GM19025 (cell line): Measurements from ENCODE around the gene ARL6IP4.
"Not testable (repeated sequence)": the region's sequence is repeated elsewhere in the genome, so short reads cannot be mapped to it uniquely, and the experiment has no call there.

Source experiments
- ATAC-seq: cut with Tn5 transposase; IDR thresholded peaks from one replicate; pipeline ENCODE4 v1.9.1; 2021; ENCODE audit warnings: mild to moderate bottlenecking, low read depth, moderate library complexity; ENCODE audit not compliant: unreplicated experiment

ARL6IP4 gene

DNA sequence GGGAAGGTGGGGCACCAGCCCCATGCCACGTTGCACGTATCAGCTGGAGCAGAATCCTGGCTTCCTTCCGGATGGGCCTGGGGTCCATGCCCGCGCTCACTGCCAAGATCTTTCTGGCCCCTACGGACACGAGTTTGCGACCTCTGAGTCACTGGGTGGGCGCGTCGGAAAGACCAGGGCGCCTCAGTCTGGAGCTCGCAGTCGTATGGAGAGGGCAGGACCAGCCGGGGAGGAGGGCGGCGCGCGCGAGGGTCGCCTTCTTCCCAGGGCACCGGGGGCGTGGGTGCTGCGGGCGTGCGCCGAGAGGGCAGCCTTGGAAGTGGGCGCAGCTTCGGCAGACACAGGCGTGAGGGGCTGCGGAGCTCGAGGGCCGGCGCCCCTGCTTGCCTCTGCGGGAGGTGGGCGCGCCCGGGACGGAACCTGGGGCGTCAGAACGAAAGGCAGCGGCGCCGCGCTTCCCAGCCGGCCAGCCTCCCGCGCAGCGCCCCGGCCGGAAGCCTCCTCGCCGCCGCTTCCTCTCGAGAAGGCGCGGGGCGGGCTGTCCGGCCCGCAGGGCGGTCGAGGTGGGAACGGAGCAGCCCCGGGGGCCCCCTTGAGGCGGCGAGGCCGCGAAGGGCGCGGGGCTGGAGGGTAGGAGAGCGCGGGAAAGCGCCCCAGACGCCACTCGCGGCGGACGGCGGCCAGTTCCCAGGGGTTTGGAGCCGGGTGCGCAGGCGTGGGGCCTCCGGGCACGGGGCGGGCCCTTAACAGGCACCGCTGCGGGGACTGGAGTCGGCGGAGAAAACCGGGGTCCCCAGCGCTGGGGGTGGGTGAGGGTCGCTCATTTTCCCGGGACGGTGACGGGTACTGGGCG lies at the start of gene ARL6IP4:
ARL6IP4 (plus strand) TSS at position 499 of the 853 bp plus-strand sequence. CDS start 459 bp downstream, outside the sequence.
- ATAC-seq = peak; percentile 68

DNA sequence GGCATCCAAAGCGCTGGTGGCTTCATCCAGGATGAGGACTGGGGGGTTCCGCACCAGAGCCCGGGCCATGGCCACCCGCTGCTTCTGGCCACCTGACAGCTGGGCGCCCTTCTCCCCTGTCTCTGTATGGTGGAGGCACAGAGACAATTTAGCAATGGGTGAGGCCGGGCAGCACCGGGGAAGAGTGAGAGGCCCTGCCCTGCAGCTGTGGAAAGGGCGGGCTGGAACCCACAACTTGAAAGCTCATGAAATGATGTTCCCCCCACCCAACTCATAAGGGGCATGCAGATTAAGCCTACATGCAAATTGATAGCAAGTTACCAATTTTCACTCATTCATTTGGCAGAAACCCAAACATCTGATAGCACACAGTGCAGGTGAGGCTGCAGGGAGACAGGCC lies 48.3 kb upstream of the ARL6IP4 start:
- ATAC-seq = no peak

DNA sequence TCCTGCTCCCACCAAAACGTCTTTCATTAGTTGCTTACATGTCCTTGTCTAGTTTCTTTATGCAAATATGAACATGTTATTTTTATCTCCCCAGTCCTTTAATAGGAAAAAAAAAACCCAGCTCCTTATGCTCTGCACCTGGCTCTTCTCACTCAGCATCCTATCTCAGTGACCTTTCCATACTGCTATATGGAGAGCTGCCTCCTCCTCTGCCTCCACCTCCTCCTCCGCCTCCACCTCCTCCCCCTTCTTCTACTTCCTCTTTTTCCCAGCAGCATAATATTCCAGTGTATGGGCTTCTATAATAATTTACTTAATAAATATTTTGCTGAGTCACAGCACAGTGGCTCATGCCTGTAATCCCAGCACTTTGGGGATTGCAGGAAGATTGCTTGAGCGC lies 45.8 kb upstream of the ARL6IP4 start:
- no peak for ATAC-seq

DNA sequence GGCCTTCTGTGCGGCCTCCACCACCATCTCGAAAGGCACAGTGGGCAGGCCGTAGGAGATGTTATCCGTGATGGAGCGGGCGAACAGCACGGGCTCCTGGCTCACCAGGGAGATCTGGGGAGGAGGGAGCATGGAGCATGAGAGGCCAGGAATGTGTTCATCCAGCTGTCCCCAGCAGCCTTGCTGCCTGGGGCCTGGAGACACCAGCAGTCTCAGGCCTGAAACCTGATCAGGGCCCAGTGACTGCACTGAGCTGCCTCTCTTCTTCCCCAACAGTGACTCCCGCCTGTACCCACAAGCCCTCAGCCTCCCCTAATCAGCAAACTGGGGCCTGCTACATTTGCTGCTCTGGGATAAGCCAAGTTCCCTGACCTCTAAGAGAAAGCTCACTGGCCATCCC lies 45.2 kb upstream of the ARL6IP4 start:
- no peak for ATAC-seq

DNA sequence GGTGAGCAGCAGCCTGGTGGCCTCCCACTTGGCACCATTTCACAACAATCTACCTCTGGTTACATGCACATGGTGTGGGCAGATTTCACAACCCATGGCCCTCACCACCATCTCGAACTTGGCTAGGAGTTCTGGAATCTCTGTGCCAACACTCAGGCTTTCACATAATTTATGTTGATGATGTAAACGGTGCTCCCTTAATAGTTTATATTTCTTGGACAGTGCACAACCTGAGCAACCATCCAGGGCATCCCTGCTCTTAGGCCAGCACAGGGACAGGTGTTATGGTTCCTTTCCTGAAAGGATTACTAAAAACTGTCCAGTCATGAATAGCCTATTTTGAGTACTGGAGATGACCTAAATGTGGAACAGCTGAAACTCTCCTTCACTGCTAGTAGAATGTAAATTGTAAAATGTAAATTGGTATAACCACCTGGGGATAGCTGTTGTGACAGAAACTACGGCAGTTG lies 42.8 kb upstream of the ARL6IP4 start:
- no peak for ATAC-seq

DNA sequence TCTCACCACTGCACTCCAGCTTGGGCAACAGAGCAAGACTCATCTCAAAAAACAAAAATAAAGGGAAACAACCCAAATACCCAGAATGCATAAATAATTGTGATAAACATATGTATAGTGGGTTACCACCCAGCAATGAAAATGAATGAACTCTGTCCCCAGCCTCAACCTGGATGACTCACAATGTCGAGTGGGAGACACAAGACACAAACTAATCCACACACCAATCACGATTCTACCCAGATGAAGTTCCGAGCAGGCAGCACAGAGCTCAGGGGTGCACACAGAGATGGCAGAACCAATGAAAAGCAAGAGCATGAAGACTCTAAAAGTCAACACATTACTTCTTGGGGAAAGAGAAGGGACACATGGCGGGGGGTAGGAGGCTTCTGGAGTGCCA lies 41.4 kb upstream of the ARL6IP4 start:
- no peak for ATAC-seq

DNA sequence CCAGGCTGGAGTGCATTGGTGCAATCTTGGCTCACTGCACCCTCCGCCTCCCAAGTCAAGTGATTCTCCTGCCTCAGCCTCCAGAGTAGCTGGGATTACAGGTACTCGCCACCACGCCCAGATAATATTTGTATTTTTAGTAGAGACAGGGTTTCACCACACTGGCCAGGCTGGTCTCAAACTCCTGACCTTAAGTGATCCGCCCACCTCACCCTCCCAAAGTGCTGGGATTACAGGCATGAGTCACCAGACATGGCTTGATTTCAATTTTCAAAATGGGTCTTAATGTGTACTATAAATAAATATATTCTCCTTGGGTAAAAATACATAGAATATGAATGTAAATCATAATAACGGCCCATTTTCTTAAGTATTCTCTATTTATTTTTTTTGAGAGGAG lies 39.1 kb upstream of the ARL6IP4 start:
- ATAC-seq = not testable (repeated sequence)

DNA sequence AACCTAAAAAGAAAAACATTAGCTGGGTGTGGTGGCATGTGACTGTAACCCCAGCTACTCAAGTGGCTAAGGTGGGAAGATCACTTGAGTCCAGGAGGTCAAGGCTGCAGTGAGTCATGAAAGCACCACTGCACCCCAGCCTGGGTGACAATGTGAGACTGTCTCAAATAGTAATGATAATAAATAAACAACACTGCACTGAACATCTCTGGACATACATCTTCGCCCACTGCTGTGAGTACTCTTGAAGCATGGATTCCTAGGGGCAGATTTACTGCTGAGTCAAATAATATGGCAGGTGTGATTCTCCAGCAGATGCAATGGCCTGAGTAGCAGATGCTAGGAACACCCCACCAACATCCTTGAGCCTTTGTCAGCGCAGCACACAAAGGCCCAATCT lies 37.8 kb upstream of the ARL6IP4 start:
- no peak for ATAC-seq

DNA sequence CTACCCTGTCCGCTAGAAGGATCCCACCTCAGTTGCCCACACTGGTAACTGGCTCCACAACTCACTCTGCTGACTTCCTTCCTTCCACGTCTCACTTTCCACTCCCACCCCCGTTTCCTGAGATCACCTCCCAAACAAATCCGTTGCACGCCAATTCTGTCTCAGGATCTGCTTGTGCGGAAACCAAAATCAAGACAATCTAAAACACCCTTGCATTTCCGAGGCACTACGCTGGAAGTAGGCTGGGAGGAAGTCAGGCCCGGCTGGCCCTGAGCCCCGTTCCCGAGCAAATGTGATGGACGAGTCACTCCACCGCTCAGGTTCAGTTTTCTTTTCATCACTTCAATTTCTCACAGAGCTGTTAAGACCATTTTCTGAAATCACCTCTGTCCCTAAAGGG lies 37.3 kb upstream of the ARL6IP4 start:
- no peak for ATAC-seq

DNA sequence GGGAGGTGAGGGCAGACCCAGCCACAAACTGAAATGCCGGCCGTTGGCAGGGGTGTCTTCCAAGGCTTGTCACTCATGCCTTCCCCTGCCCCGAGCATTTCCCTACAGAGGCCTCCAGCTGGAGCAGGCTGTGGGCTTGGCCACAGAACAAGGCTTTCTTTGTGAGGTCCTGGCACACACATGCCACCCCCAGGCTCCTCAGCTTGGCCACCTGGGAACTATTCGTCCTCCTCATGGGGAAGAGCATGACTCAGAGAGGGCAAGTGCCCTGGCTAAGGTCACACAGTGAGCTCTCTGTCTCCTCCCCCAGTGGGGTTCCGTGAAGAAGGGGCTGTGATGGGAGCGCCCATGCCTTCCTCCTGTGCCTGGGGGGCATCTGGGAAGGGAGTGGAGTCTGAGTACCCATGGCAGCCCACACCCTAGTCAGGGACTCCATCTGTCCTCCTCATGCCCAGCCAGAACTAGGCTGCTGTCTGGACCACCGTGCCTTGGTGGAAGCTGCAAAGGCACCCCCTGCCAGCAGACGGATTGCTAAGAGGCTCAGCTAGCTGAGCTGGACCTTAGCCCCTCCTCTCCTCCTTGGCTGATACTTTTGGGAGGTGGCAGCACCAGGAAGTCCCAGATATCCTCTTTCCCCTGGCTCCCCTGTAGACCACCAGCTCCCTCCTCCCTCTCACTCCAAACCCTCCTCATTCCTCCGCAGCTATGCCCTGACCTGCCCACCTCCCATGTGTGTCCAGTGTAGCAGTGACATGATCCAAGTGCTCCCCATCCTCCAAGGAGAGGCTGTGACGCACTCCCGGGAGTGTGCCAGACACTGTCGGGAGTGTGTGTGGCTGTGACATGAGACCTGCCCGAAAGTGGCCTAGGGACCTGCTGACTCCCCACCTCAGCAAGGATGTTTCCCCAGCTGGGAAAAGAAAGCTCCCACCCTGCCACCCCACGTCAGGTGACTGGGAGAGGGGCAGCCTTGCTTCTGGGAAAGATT lies 35.6 kb upstream of the ARL6IP4 start:
- no peak for ATAC-seq

DNA sequence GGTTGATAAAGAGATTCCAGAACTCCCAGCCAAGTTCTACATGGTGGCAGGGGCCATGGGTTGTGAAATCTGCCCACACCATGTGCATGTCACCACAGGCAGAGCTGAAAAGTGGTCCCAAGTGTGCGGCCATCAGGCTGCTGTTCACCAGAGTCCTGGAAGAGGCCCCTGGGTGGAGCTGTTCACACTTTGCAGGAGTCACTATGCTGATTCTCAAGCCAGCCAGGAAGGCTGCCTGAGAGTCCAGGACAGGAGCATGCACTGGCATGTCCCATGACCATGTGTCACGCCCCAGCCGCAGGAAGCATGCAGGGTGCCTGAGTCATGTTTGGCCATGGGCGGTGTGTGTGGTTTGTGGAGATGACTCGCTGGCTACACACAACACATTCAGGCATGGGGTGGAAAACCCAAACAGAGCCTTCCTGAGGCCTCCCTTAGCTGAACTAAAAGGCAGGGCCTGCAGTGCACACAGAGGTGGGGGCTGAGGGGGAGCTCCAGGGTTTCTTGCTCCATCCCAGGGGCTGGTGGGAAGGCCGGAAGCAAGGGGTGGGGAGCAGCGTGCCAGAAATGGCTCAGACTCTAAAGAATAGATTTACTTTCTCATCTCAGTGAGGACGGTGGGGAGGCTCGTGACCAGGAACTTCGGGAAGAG lies 33.7 kb upstream of the ARL6IP4 start:
- peak; percentile 76 for ATAC-seq

DNA sequence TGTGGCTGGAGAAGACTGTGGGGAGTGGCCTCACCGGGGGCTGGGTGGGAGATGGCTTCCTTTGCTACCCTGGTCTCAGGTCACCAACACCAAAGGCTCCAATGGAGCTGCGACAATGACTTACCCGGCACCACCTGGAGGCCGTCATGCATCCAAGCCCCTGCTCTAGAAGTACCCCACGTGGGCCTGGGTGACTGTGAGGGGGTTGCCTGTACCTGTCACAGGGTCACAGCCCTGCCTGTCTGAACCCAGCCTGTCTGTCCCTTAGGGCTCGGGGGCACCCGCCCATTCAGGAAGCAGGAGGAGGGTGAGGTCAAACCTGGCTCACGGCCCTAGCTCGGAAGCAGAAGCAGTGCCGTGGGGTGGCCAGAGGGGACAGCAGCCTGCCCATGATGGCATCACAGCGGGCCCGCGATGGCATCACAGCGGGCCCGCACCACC lies 33.1 kb upstream of the ARL6IP4 start:
- ATAC-seq = no peak

DNA sequence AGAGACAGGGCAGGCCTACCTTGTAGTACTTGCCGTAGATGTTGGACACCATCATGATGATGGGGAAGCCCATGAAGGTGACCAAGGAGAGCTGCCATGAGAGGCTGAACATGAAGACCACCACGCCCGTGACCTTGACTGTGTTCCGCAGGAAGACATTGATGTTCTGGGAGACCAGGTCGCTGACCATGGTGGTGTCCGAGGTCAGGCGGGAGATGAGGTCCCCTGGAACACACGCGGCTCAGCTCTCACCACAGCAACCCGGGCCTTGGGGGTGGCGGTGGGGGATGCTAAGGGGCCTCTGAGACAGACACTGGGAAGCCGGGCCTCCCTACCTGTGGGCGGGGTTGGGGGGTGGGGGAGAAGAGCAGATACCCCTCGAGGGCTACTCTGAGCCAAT lies 31.9 kb upstream of the ARL6IP4 start:
- no peak for ATAC-seq

DNA sequence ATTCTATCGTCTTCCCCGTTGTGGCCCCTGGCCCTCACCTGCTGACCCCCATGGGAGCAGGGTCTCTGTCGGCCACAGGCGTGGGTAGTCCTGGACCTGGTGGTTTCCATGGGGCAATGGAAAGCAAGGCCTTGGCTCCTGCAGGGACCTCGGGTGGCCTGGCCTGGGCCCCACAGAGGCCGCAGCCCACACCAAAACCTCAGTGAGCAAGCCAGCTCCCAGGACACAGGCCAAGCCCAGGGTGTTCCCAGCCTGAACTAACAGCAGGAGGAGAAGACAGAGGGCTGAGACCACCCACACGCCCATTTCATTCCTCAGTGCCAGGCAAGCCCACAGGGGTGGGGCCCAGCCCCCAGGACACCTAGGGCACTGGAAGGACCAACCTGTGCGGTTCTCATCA lies 31.1 kb upstream of the ARL6IP4 start:
- no peak for ATAC-seq

DNA sequence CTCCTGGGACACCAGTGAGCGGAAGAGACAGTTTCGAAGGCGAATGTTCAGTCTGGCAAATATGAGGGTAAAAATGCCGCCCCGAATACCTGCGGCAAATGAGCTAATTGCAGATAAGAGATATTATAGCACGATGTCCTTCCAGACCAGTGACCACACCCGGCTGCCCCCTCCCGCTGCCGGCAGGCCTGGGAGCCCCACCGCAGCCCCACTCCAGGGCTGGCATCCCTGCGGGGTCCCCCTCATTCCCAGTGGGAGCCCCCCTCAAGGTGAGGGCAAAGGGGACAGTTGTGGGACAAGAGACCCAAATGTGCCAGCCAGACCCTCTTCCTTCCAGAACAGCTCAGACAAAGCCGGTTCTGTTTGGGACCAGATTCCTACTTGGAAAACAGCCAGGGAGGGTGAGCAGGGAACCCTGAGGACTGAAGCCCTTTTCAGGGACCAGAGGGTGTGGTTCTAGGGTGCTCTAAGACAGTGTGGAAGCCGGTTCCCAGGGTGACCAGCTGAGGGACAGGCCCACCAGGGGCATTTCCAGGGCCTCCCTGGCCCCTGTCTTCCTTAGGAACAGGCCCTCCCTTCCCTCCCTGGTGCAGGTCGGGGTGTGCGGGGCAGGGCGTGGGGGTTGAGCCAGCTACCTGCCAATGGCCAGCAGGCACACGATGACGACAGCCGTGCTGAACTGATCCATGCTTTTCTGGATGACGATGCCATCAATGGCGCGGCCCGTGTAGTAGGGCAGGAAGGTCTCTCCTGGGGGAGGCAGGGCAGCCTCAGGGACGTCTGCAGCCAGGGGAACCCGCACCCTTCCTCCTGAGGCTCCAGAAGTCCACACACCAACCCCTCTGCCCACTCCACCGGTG lies 30.4 kb upstream of the ARL6IP4 start:
- no peak for ATAC-seq

DNA sequence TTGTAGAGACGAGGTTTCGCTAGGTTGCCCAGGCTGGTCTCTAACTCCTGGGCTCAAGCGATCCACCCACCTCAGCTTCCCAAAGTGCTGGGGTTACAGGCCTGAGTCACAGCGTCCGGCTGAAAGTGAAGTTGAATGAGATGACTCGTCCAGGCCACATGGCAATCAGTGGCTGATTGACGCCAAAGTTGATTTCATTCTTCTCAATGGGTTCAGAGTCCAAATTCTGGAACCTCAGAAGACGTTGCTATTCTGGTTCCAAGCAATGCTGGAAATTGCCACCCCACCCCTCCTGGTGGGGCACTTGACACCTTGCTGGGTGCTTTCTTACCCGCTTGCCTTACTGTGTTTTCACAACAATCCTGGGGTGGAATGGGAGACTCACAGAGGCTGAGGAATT lies 29.1 kb upstream of the ARL6IP4 start:
- ATAC-seq = no peak

DNA sequence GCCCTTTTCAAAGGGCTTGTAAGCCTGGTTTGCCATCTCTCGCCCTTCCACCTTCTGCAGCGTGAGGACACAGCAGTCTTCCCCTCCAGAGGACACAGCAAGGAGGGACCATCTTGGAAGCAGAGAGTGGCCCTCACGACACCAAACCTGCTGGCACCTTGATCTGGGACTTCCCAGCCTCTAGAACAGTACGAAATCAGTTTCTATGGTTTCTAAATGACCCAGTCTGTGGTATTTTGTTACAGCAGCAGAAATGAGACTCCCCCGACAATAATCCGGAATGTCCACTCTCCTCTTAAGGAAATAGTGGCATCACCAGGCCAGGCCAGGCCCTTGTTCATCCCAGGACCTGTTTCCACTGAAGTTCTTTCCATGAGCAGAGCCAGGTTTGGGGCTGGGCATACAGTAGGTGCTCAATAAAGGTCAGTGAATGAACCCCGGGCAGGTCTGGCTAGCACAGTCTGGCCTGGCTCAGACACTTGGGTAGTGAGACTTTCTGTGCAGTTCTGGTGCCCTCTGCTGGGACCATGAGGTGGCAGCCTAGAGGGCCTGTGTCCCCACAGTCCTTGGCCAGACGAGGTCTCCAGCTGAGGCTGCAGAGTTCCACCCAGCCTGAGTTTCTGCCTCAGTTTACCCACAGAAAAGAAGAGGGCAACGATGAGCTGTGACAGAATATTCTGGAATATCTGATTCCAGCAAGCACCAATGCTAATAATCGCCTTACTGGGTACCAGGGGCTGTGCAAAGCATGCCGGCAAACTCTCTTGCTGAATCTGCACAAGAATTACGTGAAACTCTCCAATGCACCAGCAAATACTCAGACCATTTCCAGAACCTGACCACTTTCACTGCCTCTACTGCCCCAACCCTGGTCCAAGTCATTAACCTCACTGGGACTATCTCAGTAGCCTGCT lies 28.2 kb upstream of the ARL6IP4 start:
- peak; percentile 66 for ATAC-seq

DNA sequence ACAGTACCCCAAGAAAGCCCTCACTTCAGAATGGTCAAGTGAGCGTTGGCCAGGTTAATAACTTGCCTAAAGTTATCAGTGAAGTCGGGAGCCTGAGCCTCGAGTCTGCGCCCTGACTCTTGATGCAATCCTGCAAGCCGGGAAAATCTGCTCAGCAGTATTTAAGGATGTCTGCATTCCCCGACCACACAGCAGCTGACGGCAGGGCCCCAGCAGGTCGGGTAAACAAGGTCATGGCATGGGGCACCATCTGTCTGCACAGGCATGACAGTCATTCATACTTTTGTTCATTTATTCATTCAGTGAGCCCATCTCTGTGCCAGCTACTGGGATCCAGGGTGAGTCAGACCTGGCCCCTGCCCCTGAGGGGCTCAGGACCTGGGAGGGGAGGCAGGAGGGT lies 25.3 kb upstream of the ARL6IP4 start:
- ATAC-seq = no peak

DNA sequence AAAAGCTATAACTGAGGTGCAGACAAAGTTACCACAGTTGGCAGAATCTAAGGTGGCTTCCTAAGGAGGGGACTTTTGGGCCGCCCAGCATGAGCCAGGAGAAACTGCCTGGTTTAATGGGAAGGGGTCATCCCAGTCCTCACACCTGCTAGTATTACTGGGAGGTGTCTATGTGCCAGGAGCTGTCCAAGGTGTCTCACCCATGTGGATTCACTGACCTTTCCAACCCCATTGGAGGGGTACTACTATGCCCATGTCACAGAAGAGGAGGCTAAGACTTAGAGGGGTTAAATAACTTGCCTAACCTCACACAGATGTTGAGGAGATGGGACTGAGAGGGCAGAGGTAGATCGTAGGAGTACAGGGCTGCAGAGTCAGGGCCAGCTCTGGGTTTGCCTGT lies 24.4 kb upstream of the ARL6IP4 start:
- ATAC-seq = no peak
